Retinal pigment epithelial cell (primary cell): ENCODE results near the gene UPF1.

Experiments used
- DNase-seq: peaks from one replicate; pipeline ENCODE4 v3.0.0-alpha.2; 2010; ENCODE audit warnings: low read depth
- H3K4me3 ChIP-seq: 2 replicates; pipeline ENCODE4 v1.5.1; 2011; ENCODE audit warnings: mild to moderate bottlenecking, low read length, control low read depth, moderate library complexity
- TF ChIP-seq, protein P1 (sequence below): conservative IDR thresholded peaks from 2 replicates; pipeline ENCODE4 v1.5.1; 2011; ENCODE audit warnings: low read depth, low read length, control low read depth, inconsistent platforms

UPF1 gene

DNA sequence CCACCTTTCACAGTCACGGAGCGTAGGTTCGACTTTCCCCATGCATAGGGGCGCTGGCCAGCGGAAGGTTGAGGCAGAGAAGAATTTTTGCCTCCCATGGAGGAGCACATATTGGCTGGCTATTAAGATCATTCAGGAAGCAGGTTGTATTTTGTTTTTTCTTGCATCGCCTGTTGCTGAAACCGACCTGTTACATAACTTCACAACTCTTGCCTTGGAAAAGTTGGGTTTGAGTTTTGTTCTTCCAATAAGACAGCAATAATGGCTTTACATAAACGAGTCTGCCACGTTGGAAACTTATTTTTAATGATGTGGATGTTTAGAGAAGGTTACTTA, 1.4 kb downstream of the UPF1 start:
- peak overlapping the region; percentile 82 for H3K4me3 ChIP-seq
- TF ChIP-seq, protein P1, sequence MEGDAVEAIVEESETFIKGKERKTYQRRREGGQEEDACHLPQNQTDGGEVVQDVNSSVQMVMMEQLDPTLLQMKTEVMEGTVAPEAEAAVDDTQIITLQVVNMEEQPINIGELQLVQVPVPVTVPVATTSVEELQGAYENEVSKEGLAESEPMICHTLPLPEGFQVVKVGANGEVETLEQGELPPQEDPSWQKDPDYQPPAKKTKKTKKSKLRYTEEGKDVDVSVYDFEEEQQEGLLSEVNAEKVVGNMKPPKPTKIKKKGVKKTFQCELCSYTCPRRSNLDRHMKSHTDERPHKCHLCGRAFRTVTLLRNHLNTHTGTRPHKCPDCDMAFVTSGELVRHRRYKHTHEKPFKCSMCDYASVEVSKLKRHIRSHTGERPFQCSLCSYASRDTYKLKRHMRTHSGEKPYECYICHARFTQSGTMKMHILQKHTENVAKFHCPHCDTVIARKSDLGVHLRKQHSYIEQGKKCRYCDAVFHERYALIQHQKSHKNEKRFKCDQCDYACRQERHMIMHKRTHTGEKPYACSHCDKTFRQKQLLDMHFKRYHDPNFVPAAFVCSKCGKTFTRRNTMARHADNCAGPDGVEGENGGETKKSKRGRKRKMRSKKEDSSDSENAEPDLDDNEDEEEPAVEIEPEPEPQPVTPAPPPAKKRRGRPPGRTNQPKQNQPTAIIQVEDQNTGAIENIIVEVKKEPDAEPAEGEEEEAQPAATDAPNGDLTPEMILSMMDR, result no peak
- DNase-seq, result no peak

DNA sequence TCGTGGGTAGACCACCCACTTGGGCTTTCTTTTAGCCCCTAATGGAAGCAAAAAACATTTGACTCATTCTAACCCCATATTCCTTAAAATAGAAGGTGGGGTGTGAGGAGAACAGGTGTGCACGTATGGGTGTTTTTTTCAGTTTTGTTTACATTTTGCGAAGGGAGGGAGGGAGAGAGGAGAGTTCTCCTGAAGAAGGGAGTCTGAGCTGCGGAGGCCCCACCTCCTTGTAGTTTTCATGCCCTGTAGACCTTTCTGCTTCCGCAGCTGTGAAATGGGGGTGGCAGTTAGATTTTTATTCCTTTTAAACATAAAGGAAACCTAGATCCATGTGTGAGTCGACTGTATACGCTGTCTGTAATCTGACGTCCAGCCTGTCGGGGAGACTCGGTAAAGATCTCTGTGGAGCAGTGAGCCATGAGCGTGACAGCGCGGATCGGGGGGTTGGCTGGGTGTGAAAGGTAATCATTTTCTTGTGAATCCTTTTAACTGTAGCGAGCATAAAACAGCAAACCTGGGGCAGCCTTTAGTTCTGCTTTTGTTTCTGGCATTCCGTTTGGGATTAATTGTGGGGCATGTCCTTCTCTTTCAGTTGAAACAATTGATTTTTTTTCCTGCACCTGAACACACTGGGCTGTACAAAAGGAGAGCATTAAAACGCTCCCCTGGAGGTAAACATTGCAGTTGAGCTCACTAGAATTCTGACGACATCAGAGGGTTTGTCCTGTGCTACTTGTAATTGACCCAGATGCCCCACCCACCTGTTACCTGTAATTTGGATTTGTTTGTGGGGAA, 2.3 kb downstream of the UPF1 start:
- no peak for DNase-seq
- TF ChIP-seq, protein P1, result no peak
- peak overlapping the region; percentile 82 for H3K4me3 ChIP-seq

DNA sequence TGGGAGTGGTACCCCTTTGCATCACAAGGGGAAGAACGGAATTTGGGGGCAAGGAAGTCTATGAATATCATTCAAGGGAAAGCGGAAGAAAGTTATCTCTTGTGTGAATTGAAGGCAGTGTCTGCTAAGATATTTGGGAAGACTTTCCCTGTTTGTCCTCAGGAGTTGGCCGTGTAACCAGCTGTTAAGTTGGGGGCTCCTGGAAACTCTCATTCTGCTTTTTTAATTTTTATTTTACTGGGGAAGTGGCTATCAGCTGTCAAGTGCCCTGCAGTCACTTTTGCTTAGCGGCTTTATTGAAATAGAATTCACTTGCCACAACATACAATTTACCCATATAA, 2.9 kb downstream of the UPF1 start:
- no peak for DNase-seq
- TF ChIP-seq, protein P1, result no peak
- H3K4me3 ChIP-seq, result peak overlapping the region; percentile 82

- DNase-seq, result no peak
- no peak overlapping the region for H3K4me3 ChIP-seq
- TF ChIP-seq, protein P1, result no peak
These were observed 7.9 kb downstream of the UPF1 start for GRCh38 chr19:18839465-18840287.

DNA sequence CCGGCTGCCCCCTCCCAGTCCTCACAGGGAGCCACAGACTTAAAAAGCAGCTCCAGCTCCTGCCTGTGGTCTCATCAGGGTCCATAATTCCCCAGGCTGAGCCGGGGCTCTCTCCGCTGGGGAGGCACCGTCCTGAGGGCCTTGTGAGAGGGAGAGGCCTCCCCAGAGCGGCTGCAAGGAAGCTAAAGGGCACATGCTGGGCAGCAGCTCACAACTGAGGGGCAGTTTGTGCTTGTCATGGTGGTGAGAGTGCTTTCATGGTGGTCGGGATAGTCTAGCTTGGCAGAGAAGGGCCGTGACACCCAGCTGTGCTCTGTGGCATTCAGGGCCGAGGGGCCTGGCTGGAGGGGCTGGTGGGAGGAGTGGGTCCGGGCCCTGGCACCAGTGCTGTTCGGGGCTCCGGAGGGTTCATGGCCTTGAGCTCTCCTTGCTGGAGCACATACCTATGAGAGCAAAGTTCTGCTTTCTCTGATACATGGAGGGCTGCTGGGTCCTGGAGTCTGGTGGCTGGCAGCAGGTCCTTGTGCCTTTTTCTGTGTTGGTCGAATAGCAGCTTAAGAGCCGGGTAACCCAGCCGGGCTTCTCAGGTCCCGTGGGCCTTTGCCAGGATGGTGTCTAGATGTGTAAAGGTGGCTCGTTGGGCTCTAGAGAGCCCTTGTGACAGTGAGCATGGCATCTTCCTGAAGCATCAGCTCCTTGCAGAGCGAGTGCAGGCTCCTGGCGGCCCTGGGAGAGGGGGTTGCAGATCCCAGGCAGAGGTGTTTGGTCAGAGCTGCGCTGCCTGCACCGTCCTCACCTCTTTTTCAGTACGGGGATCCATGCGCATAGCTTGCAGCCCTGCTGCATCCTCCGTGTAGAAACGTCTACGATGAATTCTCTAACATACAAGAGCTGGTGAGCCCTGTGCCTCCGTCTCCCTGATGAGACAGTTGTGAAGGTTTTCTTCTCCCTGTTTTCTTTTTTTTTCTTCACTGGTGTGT, 8.8 kb downstream of the UPF1 start:
- H3K4me3 ChIP-seq, result no peak overlapping the region
- DNase-seq, result no peak
- TF ChIP-seq, protein P1, result no peak

GRCh38 chr19:18841400-18841799, 9.6 kb downstream of the UPF1 start:
- no peak overlapping the region for H3K4me3 ChIP-seq
- TF ChIP-seq, protein P1, result no peak
- no peak for DNase-seq
